ENCODE results near the gene TRANK1.
"Not testable (repeated sequence)": the region's sequence is repeated elsewhere in the genome, so short reads cannot be mapped to it uniquely, and the experiment has no call there.

TRANK1 gene

DNA sequence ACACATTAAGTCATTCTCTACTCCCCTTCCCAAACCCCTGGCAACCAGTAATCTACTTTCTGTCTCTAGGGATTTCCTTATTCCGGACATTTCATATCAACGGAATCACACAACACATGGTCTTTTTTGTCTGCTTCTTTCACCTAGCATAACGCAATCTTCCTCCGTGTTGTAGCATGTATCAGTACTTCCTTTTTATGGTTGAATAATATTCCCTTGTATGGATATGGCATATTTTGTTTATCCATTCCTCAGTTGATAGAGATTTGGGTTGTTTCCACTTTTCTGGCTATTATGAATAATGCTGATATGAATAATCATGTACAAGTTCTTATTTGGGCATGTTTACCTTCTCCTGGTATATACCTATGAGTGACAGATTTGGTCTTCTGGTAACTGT lies 63.1 kb downstream of the TRANK1 start:
- Histone ChIP-seq H3K4me3 (ENCODE audit: insufficient read depth, low read length, poor library complexity, severe bottlenecking) (no peak overlapping the region), H3K4me2 (ENCODE audit: low read depth, low read length, poor library complexity, severe bottlenecking) (no peak overlapping the region), H3K9ac (ENCODE audit: low read length) (no peak overlapping the region), H3K9me2 (replicated peaks; ENCODE audit: insufficient read depth, low read length) (no peaks in the 10 kb centered on the region), H3K27ac (ENCODE audit: low read depth, low read length) (no peak overlapping the region), H3K36me3 (ENCODE audit: low read length) (0 out of 2 replicates have a peak, but pooled peaks cover 2% of the 10 kb centered on the region), H3K79me2 (ENCODE audit: insufficient read depth, low read length) (no peaks in the 10 kb centered on the region), H4K20me1 (ENCODE audit: low read depth, low read length) (no peaks in the 10 kb centered on the region), H3F3A (ENCODE audit: insufficient read depth) (peaks cover 14% of the 10 kb centered on the region), H3K9me3 (ENCODE audit: insufficient read depth, low read length) (no peaks in the 10 kb centered on the region), H2AFZ (ENCODE audit: low read depth, low read length, severe bottlenecking) (no peak overlapping the region), H3K27me3 (ENCODE audit: low read length) (no peaks in the 10 kb centered on the region)
- TF ChIP-seq CTCF (IDR thresholded peaks at IDR 0.05; ENCODE audit: insufficient read depth, low read length, poor library complexity, severe bottlenecking): no peak
- no peak for TF ChIP-seq EZH2phosphoT487 (conservative IDR thresholded peaks at IDR 0.05; ENCODE audit: low read length)

GRCh38 chr3:36879842-36880241 lies 65.0 kb downstream of the TRANK1 start:
- H3K27me3 ChIP-seq (ENCODE audit: low read length); H3K9me2 ChIP-seq (replicated peaks; ENCODE audit: insufficient read depth, low read length); H3K27ac ChIP-seq (ENCODE audit: low read depth, low read length); H3K9ac ChIP-seq (ENCODE audit: low read length); H3K9me3 ChIP-seq (ENCODE audit: insufficient read depth, low read length); H3K4me2 ChIP-seq (ENCODE audit: low read depth, low read length, poor library complexity, severe bottlenecking); H3K36me3 ChIP-seq (ENCODE audit: low read length); H2AFZ ChIP-seq (ENCODE audit: low read depth, low read length, severe bottlenecking); H3K4me3 ChIP-seq (ENCODE audit: insufficient read depth, low read length, poor library complexity, severe bottlenecking); H4K20me1 ChIP-seq (ENCODE audit: low read depth, low read length); H3K79me2 ChIP-seq (ENCODE audit: insufficient read depth, low read length): not testable (repeated sequence)
- H3F3A ChIP-seq (ENCODE audit: insufficient read depth): peaks cover 14% of the 10 kb centered on the region

- Histone ChIP-seq H3K27me3 (ENCODE audit: low read length) (no peaks in the 10 kb centered on the region), H3K27ac (ENCODE audit: low read depth, low read length) (no peak overlapping the region), H4K20me1 (ENCODE audit: low read depth, low read length) (no peaks in the 10 kb centered on the region), H3F3A (ENCODE audit: insufficient read depth) (peaks cover 14% of the 10 kb centered on the region), H3K9me3 (ENCODE audit: insufficient read depth, low read length) (no peaks in the 10 kb centered on the region), H2AFZ (ENCODE audit: low read depth, low read length, severe bottlenecking) (no peak overlapping the region), H3K4me2 (ENCODE audit: low read depth, low read length, poor library complexity, severe bottlenecking) (no peak overlapping the region), H3K9ac (ENCODE audit: low read length) (no peak overlapping the region), H3K9me2 (replicated peaks; ENCODE audit: insufficient read depth, low read length) (no peaks in the 10 kb centered on the region), H3K36me3 (ENCODE audit: low read length) (no peaks in the 10 kb centered on the region), H3K4me3 (ENCODE audit: insufficient read depth, low read length, poor library complexity, severe bottlenecking) (no peak overlapping the region), H3K79me2 (ENCODE audit: insufficient read depth, low read length) (no peaks in the 10 kb centered on the region)
- no peak for TF ChIP-seq EZH2phosphoT487 (conservative IDR thresholded peaks at IDR 0.05; ENCODE audit: low read length)
- no peak for TF ChIP-seq CTCF (IDR thresholded peaks at IDR 0.05; ENCODE audit: insufficient read depth, low read length, poor library complexity, severe bottlenecking)
Observed at GRCh38 chr3:36877930-36878685, 66.7 kb downstream of the TRANK1 start.

GRCh38 chr3:36876181-36876936 lies 68.5 kb downstream of the TRANK1 start:
- TF ChIP-seq CTCF (IDR thresholded peaks at IDR 0.05; ENCODE audit: insufficient read depth, low read length, poor library complexity, severe bottlenecking) (no peak), EZH2phosphoT487 (conservative IDR thresholded peaks at IDR 0.05; ENCODE audit: low read length) (no peak)
- no peaks in the 10 kb centered on the region for H3K27me3 ChIP-seq (ENCODE audit: low read length)
- no peaks in the 10 kb centered on the region for H4K20me1 ChIP-seq (ENCODE audit: low read depth, low read length)
- peak overlapping the region; percentile 23 for H3K4me3 ChIP-seq (ENCODE audit: insufficient read depth, low read length, poor library complexity, severe bottlenecking)
- peak overlapping the region; percentile 38 for H3K27ac ChIP-seq (ENCODE audit: low read depth, low read length)
- peaks cover 14% of the 10 kb centered on the region for H3F3A ChIP-seq (ENCODE audit: insufficient read depth)
- H3K9me3 ChIP-seq (ENCODE audit: insufficient read depth, low read length): no peaks in the 10 kb centered on the region
- peak overlapping the region; percentile 26 for H3K9ac ChIP-seq (ENCODE audit: low read length)
- H3K4me2 ChIP-seq (ENCODE audit: low read depth, low read length, poor library complexity, severe bottlenecking): peak overlapping the region; percentile 54
- H3K79me2 ChIP-seq (ENCODE audit: insufficient read depth, low read length): no peaks in the 10 kb centered on the region
- no peaks in the 10 kb centered on the region for H3K36me3 ChIP-seq (ENCODE audit: low read length)
- H2AFZ ChIP-seq (ENCODE audit: low read depth, low read length, severe bottlenecking): peak overlapping the region; percentile 13
- no peaks in the 10 kb centered on the region for H3K9me2 ChIP-seq (replicated peaks; ENCODE audit: insufficient read depth, low read length)
